ENCODE data around the gene RPL37. TPM values are rescaled to one million over a fixed set of nuclear protein-coding genes. Genes with fewer than 3 reads are reported as not detected.
"Not testable (repeated sequence)": the region's sequence is repeated elsewhere in the genome, so short reads cannot be mapped to it uniquely, and the experiment has no call there.

The RPL37 gene
- total RNA-seq, 1 experiment from 2014 or later: 4,417 TPM

DNA sequence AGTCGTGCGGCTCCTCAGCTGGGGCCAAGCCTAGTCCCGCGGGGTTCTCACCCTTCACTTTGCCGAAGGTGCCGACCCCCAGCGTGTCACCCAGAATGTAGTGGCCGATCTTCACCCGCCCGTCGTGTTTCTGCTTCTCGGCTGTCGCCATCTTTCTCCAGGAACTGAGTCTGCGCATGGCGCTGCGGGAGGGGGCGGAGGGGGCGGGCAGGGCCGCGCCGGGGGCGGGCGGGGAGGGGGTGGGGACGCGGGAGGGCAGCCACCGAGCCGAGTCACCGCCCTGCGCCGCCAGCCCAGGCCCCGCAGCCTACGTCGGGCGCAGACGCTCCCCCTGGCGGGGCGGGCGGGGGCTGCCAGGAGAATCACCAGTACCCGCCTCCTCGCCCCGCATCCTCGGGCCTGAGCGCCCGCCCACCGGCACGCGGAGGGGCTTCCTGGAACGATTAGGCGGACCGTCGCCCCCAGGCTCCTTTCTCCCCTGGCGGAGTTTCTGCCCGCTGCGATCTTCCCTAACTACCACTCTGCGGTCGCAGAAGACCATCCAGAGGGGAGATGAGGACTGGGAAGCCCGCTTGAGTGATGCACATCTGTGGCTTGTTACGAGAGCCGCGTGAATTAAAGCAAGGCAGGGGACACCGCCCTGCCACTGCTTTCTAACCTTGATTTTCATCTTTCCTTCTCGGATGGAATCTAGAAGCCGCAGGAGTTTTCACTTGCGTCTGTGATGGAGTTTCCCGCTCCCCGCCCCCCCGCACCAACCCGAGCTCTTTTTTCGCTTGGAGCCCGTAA lies 36.8 kb downstream of the RPL37 start, which contains the start of gene PRKAA1:
PRKAA1 (minus strand) TSS at position 363 of the 789 bp plus-strand sequence; CDS start at position 178, 185 bp downstream.
- DNase-seq (ENCODE audit: extremely low read depth, low read depth): peak; percentile 89

DNA sequence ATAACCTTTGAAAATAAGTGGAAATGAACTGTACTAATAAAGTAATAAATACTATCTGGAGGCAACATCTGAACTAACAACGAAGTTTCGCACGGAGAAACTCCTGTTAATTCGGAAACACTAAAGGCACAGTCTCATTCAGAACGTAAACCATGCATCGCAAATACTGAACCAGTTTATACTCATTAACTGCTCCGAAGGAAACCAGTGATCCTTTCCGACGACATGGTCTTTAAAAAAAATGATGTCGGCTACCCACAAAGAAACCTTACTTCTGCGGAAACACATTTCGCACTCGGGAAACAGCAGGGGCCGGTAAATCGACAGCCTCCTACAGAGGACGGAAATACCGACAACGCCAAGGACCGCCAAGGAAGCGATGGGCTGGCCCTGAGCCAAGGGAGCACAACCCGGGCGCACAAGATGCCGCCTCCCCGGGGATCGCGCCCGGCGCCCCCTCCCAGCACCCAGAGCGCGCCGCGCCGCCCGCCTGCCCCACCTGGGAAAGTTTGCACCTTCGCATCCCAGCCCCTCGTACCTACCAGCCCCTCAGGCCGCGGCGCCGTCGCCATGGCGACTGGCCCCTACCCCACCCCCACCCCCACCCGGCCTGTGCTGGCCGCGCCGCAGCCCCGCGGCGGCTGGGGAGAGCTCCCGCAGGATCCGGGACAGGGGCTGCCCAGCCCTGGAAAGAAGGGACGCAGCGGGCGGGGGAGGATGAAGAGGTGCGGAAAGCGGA lies 37.6 kb downstream of the RPL37 start:
- DNase-seq (ENCODE audit: extremely low read depth, low read depth): peak; percentile 56

DNA sequence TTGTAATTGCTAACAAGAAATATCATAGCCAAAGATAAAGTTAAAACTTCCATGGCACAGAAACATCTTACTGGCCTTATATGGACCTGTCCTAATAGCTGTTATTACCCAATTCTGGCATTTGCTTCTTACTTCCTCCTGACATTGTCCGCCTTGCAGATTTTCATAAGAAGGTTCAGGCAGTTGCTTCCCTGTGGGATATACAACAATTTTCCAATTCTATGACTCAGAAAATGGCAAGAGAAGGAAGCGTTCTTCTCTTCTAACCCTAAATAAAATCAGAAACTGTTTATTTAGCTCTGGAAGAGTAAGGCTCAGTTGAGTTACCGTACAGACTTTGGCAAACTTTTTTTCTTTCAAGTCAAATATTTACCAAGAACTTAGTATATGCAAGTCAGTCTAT lies 38.5 kb downstream of the RPL37 start:
- no peak for DNase-seq (ENCODE audit: extremely low read depth, low read depth)

DNA sequence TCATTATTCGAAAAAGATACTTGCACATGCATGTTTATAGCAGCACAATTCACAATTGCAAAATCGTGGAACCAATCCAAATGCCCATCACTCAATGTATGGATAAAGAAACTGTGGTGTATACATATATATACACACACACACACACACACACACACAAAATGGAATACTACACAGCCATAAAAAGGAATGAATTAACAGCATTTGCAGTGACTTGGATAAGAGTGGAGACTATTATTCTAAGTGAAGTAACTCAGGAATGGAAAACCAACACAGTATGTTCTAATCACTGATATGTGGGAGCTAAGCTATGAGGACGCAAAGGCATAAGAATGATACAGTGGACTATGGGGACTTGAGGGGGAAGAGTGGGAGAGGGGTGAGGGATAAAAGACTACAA lies 40.1 kb downstream of the RPL37 start:
- DNase-seq (ENCODE audit: extremely low read depth, low read depth): not testable (repeated sequence)

DNA sequence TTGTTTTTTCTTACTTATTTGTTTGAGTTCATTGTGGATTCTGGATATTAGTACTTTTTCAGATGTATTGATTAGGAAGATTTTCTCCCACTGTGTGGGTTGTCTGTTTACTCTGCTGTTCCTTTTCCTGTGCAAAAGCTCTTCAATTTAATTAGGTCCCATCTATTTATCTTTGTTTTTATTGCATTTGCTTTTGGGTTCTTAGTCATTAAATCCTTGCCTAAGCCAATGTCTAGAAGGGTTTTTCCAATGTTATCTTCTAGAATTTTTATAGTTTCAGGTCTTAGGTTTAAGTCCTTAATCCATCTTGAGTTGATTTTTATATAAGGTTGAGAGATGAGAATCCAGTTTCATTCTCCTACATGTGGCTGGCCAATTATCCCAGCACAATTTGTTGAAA lies 40.7 kb downstream of the RPL37 start:
- DNase-seq (ENCODE audit: extremely low read depth, low read depth): not testable (repeated sequence)

DNA sequence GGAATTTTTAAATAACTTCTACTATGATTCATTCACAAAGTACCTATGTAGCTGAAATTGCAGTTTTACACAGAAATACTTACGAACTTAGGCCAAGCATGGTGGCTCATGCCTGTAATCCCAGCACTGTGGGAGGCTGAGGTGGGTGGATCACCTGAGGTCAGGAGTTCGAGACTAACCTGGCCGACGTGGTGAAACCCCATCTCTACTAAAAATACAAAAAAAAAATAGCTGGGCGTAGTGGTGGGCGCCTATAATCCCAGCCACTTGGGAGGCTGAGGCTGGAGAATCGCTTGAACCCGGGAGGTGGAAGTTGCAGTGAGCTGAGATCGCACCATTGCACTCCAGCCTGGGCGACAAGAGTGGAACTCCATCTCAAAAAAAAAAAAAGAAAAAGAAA lies 42.3 kb downstream of the RPL37 start:
- not testable (repeated sequence) for DNase-seq (ENCODE audit: extremely low read depth, low read depth)

DNA sequence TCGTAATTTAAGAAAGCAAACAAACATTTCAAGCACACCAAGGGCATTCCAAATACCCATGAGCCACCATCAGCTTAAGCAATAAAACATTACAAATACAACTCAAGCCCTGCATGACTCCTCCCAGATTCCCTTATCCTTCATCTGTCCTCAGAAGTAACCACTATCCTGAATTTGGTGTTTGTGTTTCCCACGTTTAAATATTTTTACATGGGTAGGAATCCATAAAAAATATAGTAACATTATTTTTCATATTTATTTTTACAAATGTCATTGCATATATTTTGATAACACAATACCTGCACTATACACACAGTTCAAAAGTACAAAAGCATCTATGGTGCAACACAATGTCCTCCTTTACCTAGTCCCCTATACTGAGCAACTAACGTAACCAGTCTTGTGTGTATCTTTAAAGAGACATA lies 43.3 kb downstream of the RPL37 start:
- DNase-seq (ENCODE audit: extremely low read depth, low read depth): no peak

DNA sequence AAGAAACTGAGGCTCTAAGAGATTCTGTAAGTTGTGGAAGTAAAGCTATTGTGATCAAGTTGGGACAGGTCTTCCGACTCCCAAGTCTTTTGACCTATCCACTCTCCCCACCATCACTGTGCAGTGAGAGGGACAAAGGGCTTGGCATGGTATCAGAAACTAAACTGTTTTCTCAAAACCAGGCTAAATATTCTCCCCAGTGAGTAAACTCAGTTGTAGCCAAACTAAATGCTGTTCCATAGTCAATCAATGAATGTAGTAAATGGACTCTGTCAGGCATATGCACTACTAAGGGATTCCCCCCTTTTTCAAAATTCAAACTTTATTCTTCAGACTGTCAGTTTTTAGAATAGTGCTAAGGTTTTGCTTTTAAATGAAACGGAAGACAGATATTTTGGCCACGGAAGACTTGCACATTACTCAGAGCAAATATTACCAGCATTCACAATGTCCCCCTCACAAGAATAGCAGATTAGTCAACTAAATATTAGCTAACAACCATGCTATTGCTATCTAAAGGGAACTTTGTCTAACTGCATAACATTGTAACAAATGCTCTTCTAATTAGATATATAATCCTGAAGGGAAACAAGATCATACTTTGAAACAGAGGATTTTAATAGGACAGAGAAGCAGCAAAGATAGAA lies 44.0 kb downstream of the RPL37 start:
- no peak for DNase-seq (ENCODE audit: extremely low read depth, low read depth)

DNA sequence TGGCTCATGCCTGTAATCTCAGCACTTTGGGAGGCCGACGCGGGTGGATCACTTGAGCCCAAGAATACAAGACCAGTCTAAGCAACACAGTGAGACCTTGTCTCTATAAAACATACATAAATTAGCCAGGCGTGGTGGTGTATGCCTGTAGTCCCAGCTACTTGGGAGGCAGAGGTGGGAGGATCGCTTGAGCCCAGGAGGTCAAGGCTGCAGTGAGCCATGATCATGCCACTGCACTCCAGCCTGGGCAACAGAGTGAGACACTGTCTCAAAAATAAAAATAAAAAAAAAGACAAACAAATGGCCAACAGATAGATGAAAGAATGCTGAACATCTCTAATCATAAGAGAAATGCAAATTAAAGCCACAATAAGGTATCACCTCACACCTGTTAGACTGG lies 46.1 kb downstream of the RPL37 start:
- DNase-seq (ENCODE audit: extremely low read depth, low read depth): not testable (repeated sequence)

DNA sequence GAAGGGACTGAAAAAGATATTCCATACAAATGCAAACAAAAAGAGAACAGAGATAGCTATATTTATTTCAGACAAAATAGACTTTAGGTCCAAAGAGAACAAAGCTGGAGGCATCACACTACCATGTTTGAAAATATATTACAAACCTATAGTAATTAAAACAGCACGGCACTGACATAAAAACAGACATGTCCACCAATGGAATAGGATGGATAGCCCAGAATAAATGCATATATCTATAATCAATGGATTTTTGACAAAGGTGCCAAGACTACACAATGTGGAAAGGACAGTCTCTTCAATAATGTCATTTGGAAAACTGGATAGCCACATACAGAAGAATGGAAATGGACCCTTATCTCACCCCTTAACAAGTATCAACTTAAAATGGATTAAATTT lies 47.0 kb downstream of the RPL37 start:
- DNase-seq (ENCODE audit: extremely low read depth, low read depth): no peak

DNA sequence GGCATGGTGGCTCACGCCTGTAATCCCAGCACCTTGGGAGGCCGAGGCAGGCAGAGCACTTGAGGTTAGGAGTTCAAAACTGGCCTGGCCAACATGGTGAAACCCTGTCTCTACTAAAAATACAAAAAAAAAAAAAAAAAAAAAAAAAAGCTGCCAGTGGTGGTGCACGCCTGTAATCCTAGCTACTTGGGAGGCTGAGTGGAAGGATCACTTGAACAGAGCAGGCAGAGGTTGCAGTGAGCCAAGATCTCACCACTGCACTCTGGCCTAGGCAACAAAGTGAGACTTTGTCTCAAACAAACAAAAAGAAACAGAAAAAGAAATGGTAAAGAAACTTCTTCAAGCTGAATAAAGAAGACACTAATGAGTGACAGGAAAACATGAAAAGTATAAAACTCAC lies 48.4 kb downstream of the RPL37 start:
- DNase-seq (ENCODE audit: extremely low read depth, low read depth): not testable (repeated sequence)

DNA sequence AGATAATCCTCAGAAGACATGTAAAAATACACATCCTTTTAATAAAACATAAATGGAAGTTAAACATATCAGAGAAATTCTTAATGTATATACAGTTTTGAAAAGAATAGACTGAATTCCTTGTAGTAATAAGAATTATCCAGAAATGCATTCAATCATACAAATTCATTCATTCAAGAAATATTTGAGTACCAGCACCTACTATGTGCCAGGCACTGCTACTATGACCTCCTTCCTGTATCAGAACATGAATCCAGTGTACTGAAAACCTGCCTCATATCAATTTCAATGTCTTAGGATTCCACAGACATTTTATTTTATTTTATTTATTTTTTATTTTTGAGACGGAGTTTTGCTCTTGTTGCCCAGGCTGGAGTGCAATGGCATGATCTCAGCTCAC lies 50.1 kb downstream of the RPL37 start:
- DNase-seq (ENCODE audit: extremely low read depth, low read depth): no peak

DNA sequence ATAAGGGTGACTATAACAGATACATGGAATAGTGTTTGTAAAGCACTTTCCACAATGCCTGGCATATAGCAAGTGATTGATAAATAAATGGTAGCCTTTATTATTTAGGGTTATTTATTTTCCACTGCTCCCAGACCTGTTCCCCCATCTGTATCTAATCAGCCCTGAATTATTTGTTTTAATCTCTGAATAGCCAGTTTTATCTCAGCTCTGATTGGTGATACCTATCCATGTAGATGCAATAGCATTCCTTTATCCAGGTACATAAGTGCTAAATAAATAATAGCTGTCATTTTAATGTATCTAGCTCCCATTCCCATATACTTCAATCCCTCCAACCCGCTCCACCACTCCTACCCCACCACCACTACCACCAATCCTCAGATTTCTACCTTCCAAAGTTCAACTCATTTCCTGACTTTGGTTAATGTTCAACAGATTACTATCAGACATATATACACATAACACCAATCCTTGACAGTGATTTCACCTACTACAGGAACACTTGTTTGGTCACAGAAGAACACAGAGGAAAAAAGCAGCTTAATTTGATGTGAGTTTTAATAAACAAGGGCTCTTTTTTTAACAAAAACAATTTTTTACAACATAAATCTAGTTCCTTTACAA lies 50.9 kb downstream of the RPL37 start:
- no peak for DNase-seq (ENCODE audit: extremely low read depth, low read depth)

DNA sequence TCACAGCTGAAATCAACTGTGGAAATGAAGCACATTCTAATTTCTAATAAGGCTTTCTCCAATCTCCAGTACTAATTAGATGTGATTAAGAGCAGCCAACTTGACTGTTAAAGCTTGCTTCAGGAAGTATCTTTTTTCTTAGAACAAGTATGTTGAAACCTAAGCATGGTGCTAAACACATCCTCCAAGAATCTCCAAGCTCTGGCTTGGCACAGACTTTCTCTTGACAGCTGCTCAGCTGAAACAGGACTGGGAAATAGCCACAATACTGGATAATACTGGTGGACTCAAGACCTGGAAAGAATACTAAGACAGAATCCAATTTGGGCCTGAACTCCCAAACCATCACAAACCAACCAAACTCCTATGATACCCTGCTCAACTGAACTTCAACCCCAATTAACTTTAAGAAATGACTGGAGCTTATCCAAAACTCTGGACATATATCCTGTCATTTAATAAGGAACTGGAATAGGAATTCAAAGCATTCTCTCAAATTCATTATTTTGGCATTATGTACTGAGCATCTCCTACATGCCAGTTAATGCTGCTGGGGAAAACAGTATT lies 53.1 kb downstream of the RPL37 start:
- DNase-seq (ENCODE audit: extremely low read depth, low read depth): no peak

DNA sequence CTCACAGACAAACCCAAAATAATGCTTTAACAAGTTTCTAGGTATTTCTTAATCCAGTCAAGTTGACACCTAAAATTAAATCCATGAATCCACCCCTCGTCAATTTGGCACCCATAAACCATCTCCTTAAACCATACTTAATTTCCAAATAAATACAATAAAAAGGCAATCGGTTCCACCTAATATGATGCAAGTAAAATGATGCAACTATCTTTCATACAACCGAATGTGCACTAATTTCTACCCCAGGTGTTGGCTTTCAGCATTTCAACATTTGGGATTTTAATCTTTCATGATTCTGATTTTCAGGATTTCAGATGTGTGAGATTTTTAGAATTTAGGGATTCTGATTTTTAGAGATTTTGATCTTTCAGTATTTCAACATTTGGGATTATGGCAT lies 54.2 kb downstream of the RPL37 start:
- DNase-seq (ENCODE audit: extremely low read depth, low read depth): no peak

DNA sequence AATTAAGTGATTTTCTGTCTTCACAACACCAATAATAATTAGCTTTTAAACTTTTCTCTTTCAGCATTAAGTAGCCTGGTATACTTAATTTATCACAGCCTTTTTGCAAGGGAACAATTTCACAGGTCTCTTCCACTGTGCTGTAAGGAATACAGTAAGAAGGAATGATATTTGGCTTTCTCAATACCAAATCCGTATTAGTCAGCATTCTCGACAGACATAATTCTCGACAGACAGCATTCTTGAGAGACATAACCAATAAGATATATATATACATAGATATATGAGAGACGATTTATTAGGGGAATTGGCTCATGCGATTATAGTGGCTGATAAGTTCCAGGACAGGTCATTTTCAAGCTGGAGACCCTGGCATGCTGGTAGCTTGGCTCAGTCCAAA lies 54.8 kb downstream of the RPL37 start:
- DNase-seq (ENCODE audit: extremely low read depth, low read depth): no peak

DNA sequence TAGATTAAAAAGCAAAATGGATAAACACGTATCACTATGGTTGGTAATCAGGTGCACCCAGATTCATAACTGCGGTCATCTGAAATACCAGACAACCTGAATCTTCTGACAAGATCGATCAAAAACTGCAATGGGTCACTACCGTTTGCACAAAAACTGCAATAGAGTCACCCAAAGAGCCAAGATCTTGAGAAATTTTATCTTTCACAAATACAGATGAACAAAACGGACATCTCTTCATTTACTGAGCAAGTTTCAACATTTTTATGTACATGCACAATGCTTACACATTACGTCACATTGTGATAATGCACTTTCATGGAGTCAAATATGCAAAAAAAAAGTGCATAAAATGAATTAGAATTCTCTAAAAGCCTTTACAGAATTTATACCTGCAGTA lies 55.5 kb downstream of the RPL37 start:
- DNase-seq (ENCODE audit: extremely low read depth, low read depth): no peak

DNA sequence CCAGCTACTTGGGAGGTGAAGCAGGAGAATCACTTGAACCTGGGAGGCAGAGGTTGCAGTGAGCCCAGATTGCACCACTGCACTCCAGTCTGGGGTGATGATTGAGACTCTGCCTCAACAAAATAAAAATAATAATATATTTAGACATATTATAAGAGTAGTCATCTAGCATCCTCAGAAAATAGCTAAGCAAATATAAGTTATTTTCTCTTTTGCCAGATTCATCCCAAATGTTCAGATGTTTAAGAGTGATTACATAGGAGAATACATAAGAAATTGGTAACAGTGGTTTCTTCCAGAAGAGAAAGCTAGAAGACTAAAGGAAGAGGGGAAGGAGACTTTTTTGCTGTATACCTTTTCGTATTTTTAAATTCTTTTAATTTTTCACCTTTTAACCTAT lies 56.9 kb downstream of the RPL37 start:
- no peak for DNase-seq (ENCODE audit: extremely low read depth, low read depth)

DNA sequence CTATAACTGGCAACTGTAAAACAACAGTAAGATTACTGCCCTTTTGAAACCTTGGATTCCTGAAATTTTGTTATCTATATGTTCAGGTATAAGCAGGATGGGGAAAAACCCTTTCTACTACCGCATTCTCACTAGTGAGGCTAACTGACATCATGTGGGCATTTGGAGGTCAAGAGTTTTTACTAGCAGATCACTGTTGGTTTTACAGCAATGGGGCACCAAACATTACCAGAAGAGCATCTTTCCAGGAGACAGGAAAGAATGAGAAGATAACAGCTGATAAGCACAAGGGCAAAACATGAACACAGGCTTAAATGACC lies 58.4 kb downstream of the RPL37 start:
- no peak for DNase-seq (ENCODE audit: extremely low read depth, low read depth)

DNA sequence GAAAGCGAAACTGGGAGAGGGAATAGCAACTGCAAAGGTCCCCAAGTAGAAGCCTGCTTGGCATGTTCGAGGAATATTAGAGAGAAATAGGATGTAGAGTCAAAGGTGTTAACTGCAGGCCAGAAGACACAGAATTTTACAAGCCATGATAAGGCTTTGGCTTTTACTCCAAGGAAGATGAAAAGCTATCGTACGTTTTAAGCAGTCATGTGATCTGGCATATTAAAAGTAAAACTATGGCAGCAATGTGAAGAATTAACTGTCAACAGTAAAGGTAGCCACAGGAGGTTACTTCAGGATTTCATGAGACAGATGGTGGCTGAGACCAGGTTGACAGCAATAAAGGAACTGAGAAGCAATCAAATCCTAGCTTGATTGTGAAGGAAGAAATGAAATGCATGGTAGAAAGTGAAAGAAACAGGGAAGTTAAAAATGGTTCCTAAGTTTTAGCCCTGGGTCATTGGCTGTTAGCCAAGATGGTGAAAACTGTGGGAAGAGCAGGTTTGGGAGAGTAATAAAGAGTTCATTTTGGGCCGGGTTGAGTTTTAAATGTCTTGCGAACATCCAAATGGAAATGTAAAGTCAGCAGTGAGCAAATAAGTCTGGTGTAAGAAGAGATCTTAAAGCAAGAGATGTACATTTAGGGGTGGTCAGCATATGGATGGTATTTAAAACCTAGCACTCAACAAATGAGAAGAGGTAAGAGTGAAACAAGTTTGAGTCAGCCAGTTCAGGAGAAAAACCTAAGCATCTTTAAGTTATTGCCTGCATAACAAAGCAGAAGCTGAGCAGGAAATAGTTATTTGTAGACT lies 59.0 kb downstream of the RPL37 start:
- DNase-seq (ENCODE audit: extremely low read depth, low read depth): no peak

All from NCI-H460 (cell line).